Measurements from ENCODE around the gene APRT. TPM values are rescaled to one million over a fixed set of nuclear protein-coding genes. Genes with fewer than 3 reads are reported as not detected.
"Not testable (repeated sequence)": the region's sequence is repeated elsewhere in the genome, so short reads cannot be mapped to it uniquely, and the experiment has no call there.

Gene APRT
- total RNA-seq, 1 donor from 2014 or later, result 12.0 TPM

- no peak for DNase-seq
These were observed 30.0 kb upstream of the APRT start for GRCh38 chr16:88841521-88842307.

GRCh38 chr16:88840600-88841215 is 29.0 kb upstream of the APRT start:
- no peak for DNase-seq

- DNase-seq, result no peak
These were observed 28.2 kb upstream of the APRT start for GRCh38 chr16:88839745-88840599.

- no peak for DNase-seq
These were observed 27.4 kb upstream of the APRT start for GRCh38 chr16:88839026-88839529.

GRCh38 chr16:88838566-88838965 is 26.8 kb upstream of the APRT start:
- DNase-seq, result no peak

GRCh38 chr16:88837806-88838205 is 26.1 kb upstream of the APRT start:
- no peak for DNase-seq

- no peak for DNase-seq
These were observed 25.1 kb upstream of the APRT start for GRCh38 chr16:88836791-88837190.

- no peak for DNase-seq
These were observed 24.1 kb upstream of the APRT start for GRCh38 chr16:88835818-88836217.

GRCh38 chr16:88835383-88835782 is 23.7 kb upstream of the APRT start:
- no peak for DNase-seq

- DNase-seq, result no peak
These were observed 22.9 kb upstream of the APRT start for GRCh38 chr16:88834670-88835069.

GRCh38 chr16:88833086-88833485 is 21.4 kb upstream of the APRT start:
- DNase-seq, result no peak

- no peak for DNase-seq
These were observed 20.1 kb upstream of the APRT start for GRCh38 chr16:88831838-88832237.

- DNase-seq, result no peak
These were observed 19.1 kb upstream of the APRT start for GRCh38 chr16:88830783-88831182.

GRCh38 chr16:88830258-88830657 is 18.5 kb upstream of the APRT start:
- no peak for DNase-seq

GRCh38 chr16:88828711-88829110 is 17.0 kb upstream of the APRT start:
- DNase-seq, result no peak

- no peak for DNase-seq
These were observed 16.0 kb upstream of the APRT start for GRCh38 chr16:88827727-88828126.

- no peak for DNase-seq
These were observed 14.5 kb upstream of the APRT start for GRCh38 chr16:88826070-88826840.

GRCh38 chr16:88825146-88825545 is 13.4 kb upstream of the APRT start:
- DNase-seq, result no peak

GRCh38 chr16:88824256-88825077 is 12.7 kb upstream of the APRT start:
- no peak for DNase-seq

GRCh38 chr16:88823646-88824045 is 11.9 kb upstream of the APRT start:
- not testable (repeated sequence) for DNase-seq

Measured in occipital lobe (tissue), 2 donors.